Measurements from ENCODE around the gene NKAIN2. TPM values are rescaled to one million over a fixed set of nuclear protein-coding genes. Genes with fewer than 3 reads are reported as not detected.

NKAIN2 gene
- total and polyA plus RNA-seq, 2 donors (not counting 3 experiments of a cell fraction or from before 2014, with no cell fraction given): 0.03 TPM; not detected in 1

GRCh38 chr6:123811378-123811777 is 7.7 kb downstream of the NKAIN2 start:
- Histone ChIP-seq H3K27ac (ENCODE audit: insufficient read depth, low read depth, low read length) (no peak overlapping the region), H3K79me2 (ENCODE audit: control insufficient read depth, insufficient read depth, low read length) (no peaks in the 10 kb centered on the region), H3K9me3 (replicated peaks; ENCODE audit: control insufficient read depth, insufficient read depth, low read length) (no peaks in the 10 kb centered on the region), H3K4me1 (ENCODE audit: control insufficient read depth, extremely low read depth, insufficient read depth, low read length) (no peaks in the 10 kb centered on the region), H3K9ac (replicated peaks; ENCODE audit: extremely low read depth, insufficient read depth, low read length) (no peak overlapping the region), H3K27me3 (ENCODE audit: control insufficient read depth in 2 of 2, insufficient read depth in 2 of 2, low read length in 2 of 2) (no peaks in the 10 kb centered on the region), H3K4me3 (replicated peaks in 1 of 3; ENCODE audit: insufficient read depth in 1 of 3, low read depth in 1 of 3, low read length in 3 of 3) (no peak overlapping the region), H3K4me2 (ENCODE audit: insufficient read depth, low read length) (no peak overlapping the region), H2AFZ (ENCODE audit: low read depth, low read length) (no peak overlapping the region), H3K36me3 (ENCODE audit: control insufficient read depth in 2 of 2, extremely low read depth in 1 of 2, insufficient read depth in 2 of 2, low read length in 2 of 2) (no peaks in the 10 kb centered on the region), H3K9me1 (replicated peaks; ENCODE audit: control insufficient read depth, extremely low read depth, insufficient read depth, low read length) (no peaks in the 10 kb centered on the region), H4K20me1 (replicated peaks; ENCODE audit: control insufficient read depth, extremely low read depth, insufficient read depth, low read length) (no peaks in the 10 kb centered on the region)
- DNase-seq (ENCODE audit: low read depth, low spot score): no peak
- no peak for TF ChIP-seq MYC (IDR thresholded peaks at IDR 0.05; ENCODE audit: low read depth, low read length)
- TF ChIP-seq FOS (IDR thresholded peaks at IDR 0.05; ENCODE audit: borderline replicate concordance, insufficient read depth, low read length): no peak
- no peak for TF ChIP-seq EZH2 (IDR thresholded peaks at IDR 0.05; ENCODE audit: borderline replicate concordance, low read depth, low read length, severe bottlenecking)
- TF ChIP-seq, protein P1, sequence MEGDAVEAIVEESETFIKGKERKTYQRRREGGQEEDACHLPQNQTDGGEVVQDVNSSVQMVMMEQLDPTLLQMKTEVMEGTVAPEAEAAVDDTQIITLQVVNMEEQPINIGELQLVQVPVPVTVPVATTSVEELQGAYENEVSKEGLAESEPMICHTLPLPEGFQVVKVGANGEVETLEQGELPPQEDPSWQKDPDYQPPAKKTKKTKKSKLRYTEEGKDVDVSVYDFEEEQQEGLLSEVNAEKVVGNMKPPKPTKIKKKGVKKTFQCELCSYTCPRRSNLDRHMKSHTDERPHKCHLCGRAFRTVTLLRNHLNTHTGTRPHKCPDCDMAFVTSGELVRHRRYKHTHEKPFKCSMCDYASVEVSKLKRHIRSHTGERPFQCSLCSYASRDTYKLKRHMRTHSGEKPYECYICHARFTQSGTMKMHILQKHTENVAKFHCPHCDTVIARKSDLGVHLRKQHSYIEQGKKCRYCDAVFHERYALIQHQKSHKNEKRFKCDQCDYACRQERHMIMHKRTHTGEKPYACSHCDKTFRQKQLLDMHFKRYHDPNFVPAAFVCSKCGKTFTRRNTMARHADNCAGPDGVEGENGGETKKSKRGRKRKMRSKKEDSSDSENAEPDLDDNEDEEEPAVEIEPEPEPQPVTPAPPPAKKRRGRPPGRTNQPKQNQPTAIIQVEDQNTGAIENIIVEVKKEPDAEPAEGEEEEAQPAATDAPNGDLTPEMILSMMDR (IDR thresholded peaks at IDR 0.05; ENCODE audit: extremely low read depth in 1 of 2, insufficient read depth in 1 of 2, low read depth in 1 of 2, low read length in 2 of 2): no peak
- no peak for TF ChIP-seq POLR2A (IDR thresholded peaks at IDR 0.05; ENCODE audit: low read depth, low read length)
- no peak for TF ChIP-seq JUN (IDR thresholded peaks at IDR 0.05; ENCODE audit: borderline replicate concordance, insufficient read depth, insufficient read length, low read depth)
- TF ChIP-seq, protein P2, sequence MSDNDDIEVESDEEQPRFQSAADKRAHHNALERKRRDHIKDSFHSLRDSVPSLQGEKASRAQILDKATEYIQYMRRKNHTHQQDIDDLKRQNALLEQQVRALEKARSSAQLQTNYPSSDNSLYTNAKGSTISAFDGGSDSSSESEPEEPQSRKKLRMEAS (IDR thresholded peaks at IDR 0.05; ENCODE audit: insufficient read depth, insufficient read length): no peak
- no peak for TF ChIP-seq POLR2AphosphoS5 (IDR thresholded peaks at IDR 0.05; ENCODE audit: insufficient read depth, low read depth, low read length)
- no peak for TF ChIP-seq GATA2 (IDR thresholded peaks at IDR 0.05; ENCODE audit: insufficient read depth, insufficient read length, low read depth, low read length)
- intact Hi-C loops (cut with micrococcal nuclease): no loop called here
- ChIA-PET POLR2A (no interaction called here), CTCF (interaction anchor here (1.1 to 1.9 kb wide), 3 partner anchors 9 to 988 kb away, joined by 3 to 8 read pairs (median 3); no protein-coding TSS in a partner anchor)
- dilution Hi-C loops (cut with MboI; ENCODE audit: extremely low pct_ligation_motif_present, low sequenced_read_pairs): no loop called here
- no TSS peak for BruUV-seq (replicated peaks)
- no peak for FAIRE-seq
